Neuron (in vitro differentiated cells): ENCODE measurements around the gene SPATA9.

Experiments
- H2AFZ ChIP-seq: one replicate; pipeline ENCODE4 v1.6.1; 2013; ENCODE audit warnings: low read depth, mild to moderate bottlenecking, inconsistent platforms, low read length, moderate library complexity
- H3K27me3 ChIP-seq: one replicate; pipeline ENCODE4 v1.6.1; 2013; ENCODE audit warnings: low read length; ENCODE audit not compliant: insufficient read depth
- H3K36me3 ChIP-seq: one replicate; pipeline ENCODE4 v1.6.1; 2013; ENCODE audit warnings: low read length; ENCODE audit not compliant: insufficient read depth
- H3K4me1 ChIP-seq: one replicate; pipeline ENCODE4 v1.6.1; 2013; ENCODE audit warnings: low read length; ENCODE audit not compliant: insufficient read depth
- H3K4me3 ChIP-seq: 2 replicates; pipeline ENCODE4 v1.5.1; 2013; ENCODE audit warnings: mild to moderate bottlenecking, low read length, moderate library complexity
- H3K9me3 ChIP-seq: one replicate; pipeline ENCODE4 v1.6.1; 2013; ENCODE audit warnings: low read length

Gene SPATA9

GRCh38 chr5:95682891-95683290 lies at the start of gene SPATA9:
TSS of gene SPATA9 (minus strand) at chr5:95682991. CDS start at chr5:95682854, 137 bp downstream.
- Histone ChIP-seq H3K4me1 (peaks cover 10% of the 10 kb centered on the region), H2AFZ (no peak within 1 kb of the TSS), H3K36me3 (no peaks in the 10 kb centered on the region), H3K9me3 (no peaks in the 10 kb centered on the region), H3K27me3 (no peaks in the 10 kb centered on the region), H3K4me3 (no peak within 1 kb of the TSS)

GRCh38 chr5:95731571-95732554 lies 49.1 kb upstream of the SPATA9 start:
- Histone ChIP-seq H3K36me3 (peaks cover 31% of the 10 kb centered on the region), H3K4me1 (peaks cover 59% of the 10 kb centered on the region), H2AFZ (peak overlapping the region; percentile 12), H3K9me3 (no peaks in the 10 kb centered on the region), H3K27me3 (no peaks in the 10 kb centered on the region), H3K4me3 (peak overlapping the region; percentile 70)

GRCh38 chr5:95730730-95731570 lies 48.2 kb upstream of the SPATA9 start, which contains the start of gene RHOBTB3:
TSS of gene RHOBTB3 (plus strand) at chr5:95731336. CDS start at chr5:95731683, 347 bp downstream.
- Histone ChIP-seq H3K9me3 (no peaks in the 10 kb centered on the region), H3K27me3 (no peaks in the 10 kb centered on the region), H3K4me1 (peaks cover 58% of the 10 kb centered on the region), H3K36me3 (peaks cover 23% of the 10 kb centered on the region), H3K4me3 (peak within 1 kb of the TSS; percentile 70), H2AFZ (peak within 1 kb of the TSS; percentile 92)

GRCh38 chr5:95730011-95730700 lies 47.4 kb upstream of the SPATA9 start:
- peak overlapping the region; percentile 70 for H3K4me3 ChIP-seq
- no peaks in the 10 kb centered on the region for H3K27me3 ChIP-seq
- H3K36me3 ChIP-seq, result peaks cover 15% of the 10 kb centered on the region
- no peaks in the 10 kb centered on the region for H3K9me3 ChIP-seq
- peak overlapping the region; percentile 92 for H2AFZ ChIP-seq
- H3K4me1 ChIP-seq, result peaks cover 59% of the 10 kb centered on the region

GRCh38 chr5:95729115-95730010 lies 46.6 kb upstream of the SPATA9 start:
- Histone ChIP-seq H2AFZ (no peak overlapping the region), H3K36me3 (peaks cover 8% of the 10 kb centered on the region), H3K4me1 (peaks cover 52% of the 10 kb centered on the region), H3K9me3 (no peaks in the 10 kb centered on the region), H3K4me3 (peak overlapping the region; percentile 70), H3K27me3 (no peaks in the 10 kb centered on the region)

GRCh38 chr5:95728494-95729114 lies 45.8 kb upstream of the SPATA9 start:
- Histone ChIP-seq H3K36me3 (peaks cover 4% of the 10 kb centered on the region), H3K9me3 (no peaks in the 10 kb centered on the region), H3K4me3 (peak overlapping the region; percentile 70), H3K27me3 (no peaks in the 10 kb centered on the region), H2AFZ (no peak overlapping the region), H3K4me1 (peaks cover 45% of the 10 kb centered on the region)

- Histone ChIP-seq H3K9me3 (no peaks in the 10 kb centered on the region), H3K27me3 (no peaks in the 10 kb centered on the region), H2AFZ (no peak overlapping the region), H3K4me1 (peaks cover 37% of the 10 kb centered on the region), H3K36me3 (no peaks in the 10 kb centered on the region), H3K4me3 (no peak overlapping the region)
Measured at GRCh38 chr5:95727764-95728191, 45.0 kb upstream of the SPATA9 start.

- Histone ChIP-seq H2AFZ (peak overlapping the region; percentile 2), H3K36me3 (no peaks in the 10 kb centered on the region), H3K4me1 (peaks cover 36% of the 10 kb centered on the region), H3K27me3 (no peaks in the 10 kb centered on the region), H3K9me3 (no peaks in the 10 kb centered on the region), H3K4me3 (no peak overlapping the region)
Measured at GRCh38 chr5:95726811-95727763, 44.3 kb upstream of the SPATA9 start.

GRCh38 chr5:95725937-95726810 lies 43.4 kb upstream of the SPATA9 start:
- no peaks in the 10 kb centered on the region for H3K27me3 ChIP-seq
- peak overlapping the region; percentile 2 for H2AFZ ChIP-seq
- no peaks in the 10 kb centered on the region for H3K9me3 ChIP-seq
- H3K36me3 ChIP-seq, result no peaks in the 10 kb centered on the region
- H3K4me1 ChIP-seq, result peaks cover 36% of the 10 kb centered on the region
- H3K4me3 ChIP-seq, result no peak overlapping the region

GRCh38 chr5:95725071-95725820 lies 42.5 kb upstream of the SPATA9 start:
- Histone ChIP-seq H3K9me3 (no peaks in the 10 kb centered on the region), H2AFZ (no peak overlapping the region), H3K4me3 (no peak overlapping the region), H3K27me3 (no peaks in the 10 kb centered on the region), H3K36me3 (no peaks in the 10 kb centered on the region), H3K4me1 (peaks cover 35% of the 10 kb centered on the region)
